NCI-H748 (cell line): ENCODE data around the gene CAMK2D.
"Not testable (repeated sequence)": the region's sequence is repeated elsewhere in the genome, so short reads cannot be mapped to it uniquely, and the experiment has no call there.

Experiments used
- DNase-seq: peaks from one replicate; lab custom pipeline; 2025; ENCODE audit not compliant: unreplicated experiment; lab: John Stamatoyannopoulos, UW

Gene CAMK2D

GRCh38 chr4:113733685-113734084 is 27.9 kb downstream of the CAMK2D start:
- no peak for DNase-seq

DNA sequence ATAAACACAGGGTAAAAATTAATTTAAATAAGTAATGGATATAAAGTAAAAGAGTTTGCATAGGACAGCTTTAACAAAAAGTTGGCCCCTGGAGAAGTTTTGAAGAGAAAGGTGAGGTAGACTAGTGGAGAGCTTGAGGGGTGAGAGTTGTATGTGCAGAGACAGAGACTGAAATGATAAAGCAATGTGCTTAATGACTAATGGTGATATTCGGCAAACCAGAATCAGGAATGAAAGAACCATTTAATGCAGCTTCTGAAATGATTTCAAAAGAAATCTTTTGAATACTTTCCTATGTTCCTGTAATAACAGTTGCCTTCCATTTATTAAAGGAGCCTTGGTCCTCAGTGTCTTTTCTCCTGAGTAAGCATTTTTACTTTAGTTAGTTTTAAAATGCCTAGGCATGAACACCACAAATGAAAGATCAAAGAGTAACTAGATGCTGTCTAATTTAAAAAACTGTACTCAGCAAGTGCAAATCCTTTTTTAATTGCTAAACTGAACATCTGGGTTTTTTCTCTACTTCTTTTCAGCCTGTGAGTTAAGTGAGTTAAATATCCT is 28.5 kb downstream of the CAMK2D start:
- DNase-seq: no peak

DNA sequence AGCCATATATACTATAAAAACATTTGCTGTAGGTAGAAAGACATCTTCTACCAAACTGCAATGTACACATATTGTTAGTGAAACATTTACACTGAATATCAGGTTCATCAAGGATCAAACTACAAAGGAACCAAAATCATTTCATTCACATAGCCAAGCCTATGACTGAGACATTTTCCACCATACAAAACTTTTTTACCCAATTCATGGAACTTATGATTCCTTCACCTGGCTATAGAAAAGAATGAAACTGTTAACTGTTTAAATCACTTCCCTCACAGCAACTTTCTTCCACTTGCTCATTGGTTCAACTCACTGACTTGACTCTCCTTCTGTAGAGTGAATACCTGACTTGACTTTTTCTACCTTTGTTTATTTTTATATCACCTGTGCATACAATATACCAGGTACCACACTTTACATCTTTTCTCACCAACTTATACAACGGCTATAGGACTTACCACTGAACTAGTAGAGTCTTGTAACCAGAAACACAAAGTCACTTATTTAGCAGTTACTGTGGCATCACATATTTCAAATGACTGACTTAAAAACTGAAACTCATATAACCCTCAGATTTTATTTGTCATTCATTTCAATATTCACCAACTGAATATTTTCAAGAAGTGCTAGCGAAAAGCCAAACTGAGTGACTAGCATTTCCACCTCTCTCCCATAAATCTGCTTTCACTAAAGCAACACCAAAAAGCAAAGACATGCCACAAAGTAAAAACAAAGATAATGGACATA is 30.9 kb downstream of the CAMK2D start:
- no peak for DNase-seq

- DNase-seq: no peak
Measured at GRCh38 chr4:113727802-113728201, 33.7 kb downstream of the CAMK2D start.

DNA sequence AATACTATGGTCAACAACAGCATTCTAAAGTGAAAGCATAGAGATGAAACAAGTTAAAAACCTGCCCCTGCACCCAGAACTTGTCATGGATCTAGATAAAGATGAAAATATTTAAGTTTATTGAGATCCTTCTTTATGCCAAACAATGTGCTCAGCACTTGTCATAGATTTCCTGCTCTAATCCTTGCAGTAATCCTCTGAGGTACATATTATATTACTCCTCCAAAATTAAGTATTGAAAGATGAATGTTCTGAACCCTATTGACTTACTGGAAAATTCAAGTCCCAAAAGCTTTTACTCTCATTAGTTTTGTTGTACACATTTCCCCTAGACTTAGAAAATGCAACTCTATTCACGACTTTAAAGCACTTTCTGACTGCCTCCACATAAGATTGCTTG is 35.6 kb downstream of the CAMK2D start:
- DNase-seq: no peak

DNA sequence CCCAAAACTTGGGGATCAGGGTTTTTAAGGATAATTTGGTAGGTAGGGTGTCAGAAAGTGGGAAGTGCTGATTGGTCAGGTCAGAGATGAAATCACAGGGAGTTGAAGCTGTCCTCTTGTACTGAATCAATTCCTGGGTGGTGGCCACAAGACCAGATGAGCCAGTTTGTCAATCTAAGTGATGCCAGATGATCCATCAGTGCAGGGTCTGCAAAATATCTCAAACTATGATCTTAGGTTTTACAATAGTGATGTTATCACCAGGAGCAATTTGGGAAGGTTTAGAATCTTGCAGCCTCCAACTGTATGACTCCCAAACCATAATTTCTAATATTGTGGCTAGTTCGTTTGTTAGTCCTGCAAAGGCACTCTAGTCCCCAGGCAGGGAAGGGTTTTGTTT is 43.3 kb downstream of the CAMK2D start:
- no peak for DNase-seq

GRCh38 chr4:113711883-113712662 is 49.5 kb downstream of the CAMK2D start:
- no peak for DNase-seq

- peak; percentile 12 for DNase-seq
Measured at GRCh38 chr4:113708250-113708649, 53.3 kb downstream of the CAMK2D start.

DNA sequence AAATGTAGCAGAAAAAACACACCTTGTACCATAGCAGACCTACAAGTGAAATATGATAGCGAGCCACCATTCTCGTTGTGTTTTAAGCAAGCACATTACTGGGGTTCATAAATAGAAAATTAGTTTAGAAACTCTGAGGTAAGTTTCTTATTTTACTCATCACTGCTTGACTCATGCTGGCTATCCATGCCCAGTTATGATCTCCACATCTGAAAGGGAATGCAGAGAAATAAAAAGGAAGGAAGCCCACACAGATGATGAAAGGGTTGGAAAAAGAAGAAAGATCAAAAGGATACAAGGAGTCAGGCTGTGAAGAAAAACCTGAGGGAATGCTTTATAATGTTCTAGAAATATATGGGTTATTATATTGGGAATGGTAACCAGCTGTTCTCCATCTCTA is 54.5 kb downstream of the CAMK2D start:
- no peak for DNase-seq

- DNase-seq: not testable (repeated sequence)
Measured at GRCh38 chr4:113705097-113705496, 56.4 kb downstream of the CAMK2D start.

GRCh38 chr4:113702596-113702995 is 58.9 kb downstream of the CAMK2D start:
- not testable (repeated sequence) for DNase-seq

DNA sequence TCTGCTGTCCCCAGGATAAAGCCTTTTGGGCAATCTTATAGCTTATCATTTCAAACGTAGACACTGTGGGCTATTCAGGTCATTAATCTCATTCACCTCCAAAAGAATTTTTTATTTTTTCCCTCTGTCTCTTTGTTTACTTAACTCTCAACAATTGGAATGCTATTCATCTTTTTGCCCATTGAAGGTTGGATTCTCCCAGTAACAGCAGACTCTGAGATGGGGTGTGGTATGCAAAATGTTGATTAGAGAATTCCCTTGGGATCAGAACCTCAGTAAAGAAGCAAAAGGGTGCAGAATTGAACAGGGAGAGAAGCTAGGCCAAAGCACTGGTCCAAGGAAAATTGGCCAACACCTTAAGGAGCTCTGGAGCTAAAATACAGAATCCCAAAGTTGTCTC is 60.4 kb downstream of the CAMK2D start:
- DNase-seq: no peak

GRCh38 chr4:113700602-113701150 is 60.9 kb downstream of the CAMK2D start:
- DNase-seq: peak; percentile 40

GRCh38 chr4:113699772-113700171 is 61.8 kb downstream of the CAMK2D start:
- DNase-seq: no peak

GRCh38 chr4:113697429-113697828 is 64.1 kb downstream of the CAMK2D start:
- DNase-seq: no peak

- no peak for DNase-seq
Measured at GRCh38 chr4:113695328-113696169, 66.0 kb downstream of the CAMK2D start.

DNA sequence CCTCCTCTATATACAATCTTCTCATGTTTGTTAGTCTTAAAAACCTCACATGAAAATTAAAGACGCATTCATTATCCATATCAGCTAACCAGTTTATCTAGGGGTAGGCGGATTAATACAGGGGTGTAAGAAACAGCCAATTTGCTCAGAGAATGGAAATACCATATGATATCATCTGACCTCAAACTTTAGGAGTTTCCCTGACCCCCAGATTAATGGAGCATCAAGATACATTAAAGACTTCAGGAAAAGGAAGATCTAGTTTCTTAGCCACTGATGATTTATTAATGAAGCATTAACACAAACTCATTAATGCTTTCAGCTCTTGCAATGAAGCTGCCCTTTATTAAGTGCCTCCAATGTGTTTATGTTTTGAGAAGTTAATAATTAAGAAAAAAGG is 67.5 kb downstream of the CAMK2D start:
- DNase-seq: no peak

- no peak for DNase-seq
Measured at GRCh38 chr4:113692809-113693411, 68.6 kb downstream of the CAMK2D start.

GRCh38 chr4:113691676-113692075 is 69.9 kb downstream of the CAMK2D start:
- no peak for DNase-seq

DNA sequence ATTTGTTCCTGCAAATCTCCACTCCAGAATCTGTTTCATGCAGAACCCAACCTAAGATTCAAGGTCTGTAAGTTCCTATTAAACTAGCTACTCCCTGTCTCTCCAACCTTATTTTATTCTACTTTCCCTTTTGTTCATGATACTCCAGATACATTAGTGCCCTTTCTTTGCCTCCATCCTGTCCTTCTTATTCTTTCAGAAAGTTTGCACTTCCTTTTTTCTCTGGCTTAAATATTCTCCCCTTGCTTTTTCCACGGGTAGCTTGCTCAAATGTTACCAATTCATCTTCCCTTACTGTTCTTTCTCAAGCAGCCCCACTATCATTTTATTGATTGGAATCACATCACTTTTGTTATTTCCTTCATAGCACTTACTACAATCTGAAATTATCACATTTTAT is 72.1 kb downstream of the CAMK2D start:
- no peak for DNase-seq
